RPMI7951 (cell line): ENCODE data around the gene COX8A. TPM values are rescaled to one million over a fixed set of nuclear protein-coding genes. Genes with fewer than 3 reads are reported as not detected.

ENCODE experiments used
- DNase-seq: peaks from one replicate; pipeline ENCODE4 v3.0.0-alpha.2; 2012; ENCODE audit warnings: low read depth
- total RNA-seq: library from RNA; depleted of rRNA; stranded (reverse); fragments of >200 nt; shearing (Covaris generic); gene quantifications from 2 replicates; pipeline ENCODE4 v1.2.3, GENCODE V29; 2014; rRNA removed

The COX8A gene
- total RNA-seq, 1 experiment from 2014 or later: 1,061 TPM

DNA sequence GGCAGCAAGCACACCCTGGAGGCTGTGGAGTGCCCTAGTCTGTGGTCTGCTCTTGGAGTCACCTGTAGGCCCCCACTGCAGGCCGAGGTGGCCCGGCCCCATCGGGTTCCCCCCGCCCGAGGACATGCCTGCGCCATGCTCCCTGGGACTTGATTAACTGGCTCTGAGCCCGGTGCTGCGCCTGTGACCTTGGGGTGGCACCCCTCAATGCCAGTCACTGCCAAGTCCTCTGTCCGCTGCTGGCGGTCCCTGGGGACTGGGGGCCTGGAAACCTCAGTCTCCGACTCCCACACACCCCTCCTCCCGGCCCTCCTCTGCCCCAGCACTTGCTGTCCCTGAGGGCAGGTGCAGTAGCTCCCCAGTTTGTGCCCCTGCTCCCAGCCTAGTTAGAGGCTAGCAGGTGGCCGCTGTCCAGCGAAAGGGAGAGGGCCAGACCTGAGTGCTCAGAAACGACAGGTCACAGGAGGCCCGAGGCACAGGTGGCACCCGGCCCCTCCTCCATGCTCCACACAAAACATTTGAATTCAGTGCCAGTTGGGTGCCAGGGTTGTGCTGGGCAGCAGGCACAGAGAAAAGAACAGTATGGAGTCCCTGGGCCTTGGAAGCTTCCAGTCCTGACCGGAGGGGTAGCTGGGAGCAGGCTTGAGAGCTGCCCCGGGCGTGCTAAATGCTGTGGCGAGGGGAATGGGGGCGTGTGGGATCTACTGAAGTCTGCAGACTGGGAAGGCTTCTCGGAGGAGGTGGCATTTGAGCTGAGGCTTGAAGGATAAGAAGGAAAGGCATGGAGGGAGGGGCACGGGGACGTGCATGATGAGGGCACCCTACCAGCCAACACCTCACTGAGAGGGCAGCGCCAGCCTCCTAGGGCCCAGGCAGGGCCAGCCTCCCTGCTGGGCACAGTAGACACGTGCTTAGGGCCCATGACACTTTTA, 45.0 kb downstream of the COX8A start:
- DNase-seq: no peak

DNA sequence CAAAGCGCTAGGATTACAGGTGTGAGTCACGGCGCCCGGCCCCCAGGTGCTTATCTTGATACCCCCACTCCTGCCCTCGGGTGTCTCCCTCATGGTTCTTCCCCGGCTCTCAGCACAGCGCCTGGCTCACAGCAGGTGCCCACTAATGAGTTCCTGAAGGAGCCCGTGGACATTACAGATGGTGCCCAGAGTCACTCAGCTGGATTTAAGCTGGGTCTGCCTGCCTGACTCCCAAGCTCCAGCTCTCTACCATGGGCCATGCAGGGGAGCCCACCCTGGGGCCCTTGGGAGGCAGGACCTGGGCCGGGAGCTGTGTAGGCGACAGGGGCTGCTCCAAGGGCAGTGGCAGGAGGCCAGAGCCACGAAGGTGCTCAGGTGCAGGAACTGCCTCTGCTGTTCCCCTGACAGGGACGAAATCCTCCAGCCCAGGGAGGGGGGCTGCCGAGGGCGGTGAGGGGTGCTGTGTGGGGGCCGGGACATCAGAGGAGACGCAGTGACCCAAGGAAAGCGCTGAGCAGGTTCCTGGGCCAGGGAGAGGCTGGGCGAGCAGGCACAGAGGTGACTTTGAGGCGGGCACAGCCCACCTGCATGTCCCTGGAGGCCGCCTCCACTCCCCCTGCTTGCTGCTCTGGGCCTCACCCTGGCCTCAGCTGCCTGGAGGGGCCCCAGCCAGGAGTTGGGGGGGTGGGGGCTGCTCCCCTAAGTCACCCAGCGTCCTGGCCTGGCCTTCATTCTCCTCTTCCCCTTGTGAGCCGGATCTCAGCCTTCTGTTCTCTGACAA, 46.7 kb downstream of the COX8A start:
- DNase-seq: no peak

DNA sequence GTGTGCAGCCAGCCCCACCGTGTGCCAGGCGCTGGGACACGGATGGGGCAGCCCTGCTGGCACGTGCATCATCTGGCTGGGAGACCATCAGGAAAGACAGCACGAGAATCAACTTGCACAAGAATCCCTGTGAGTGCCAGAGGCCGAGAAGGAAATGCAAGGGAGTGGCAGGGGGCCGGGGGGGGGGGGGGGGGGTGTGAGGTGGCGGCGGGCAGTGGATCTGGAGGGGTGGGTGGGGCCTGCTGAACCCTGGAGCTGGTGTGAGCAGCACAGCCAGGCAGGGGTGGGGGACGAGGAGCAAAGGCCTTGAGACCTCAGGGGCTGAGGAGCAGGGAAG, 47.3 kb downstream of the COX8A start:
- DNase-seq: no peak

DNA sequence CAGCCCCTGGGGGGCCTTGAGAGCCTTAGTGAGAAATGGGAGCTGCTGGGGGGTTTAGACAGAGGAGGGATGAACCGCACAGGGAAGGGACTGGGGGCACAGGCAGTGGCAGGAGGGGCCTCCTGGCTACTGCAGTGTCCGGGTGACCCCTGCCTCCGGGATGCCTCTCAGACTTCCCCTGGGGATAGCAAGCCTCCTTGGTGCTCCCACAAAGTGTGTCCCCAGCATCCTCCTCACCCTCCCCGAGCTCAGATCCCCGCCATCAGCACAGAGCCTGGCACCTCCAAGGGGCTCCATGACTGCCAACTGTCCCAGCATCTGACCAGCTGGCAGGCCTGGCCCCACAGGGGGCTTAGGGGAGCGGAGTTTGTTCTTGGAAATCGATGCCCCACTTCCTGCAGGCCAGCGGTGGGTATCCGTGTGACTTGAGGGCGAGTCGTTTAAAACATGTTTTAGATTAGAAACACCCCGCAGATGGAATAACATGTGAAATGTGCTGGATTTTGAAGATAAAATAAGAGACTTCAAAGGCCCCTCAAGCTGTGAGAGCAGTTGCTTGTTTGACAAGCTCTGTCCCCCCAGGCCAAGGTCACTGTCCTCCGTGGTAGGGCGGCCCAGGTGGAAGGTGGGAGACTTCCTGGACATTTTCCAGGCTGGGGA, 47.8 kb downstream of the COX8A start:
- DNase-seq: no peak

DNA sequence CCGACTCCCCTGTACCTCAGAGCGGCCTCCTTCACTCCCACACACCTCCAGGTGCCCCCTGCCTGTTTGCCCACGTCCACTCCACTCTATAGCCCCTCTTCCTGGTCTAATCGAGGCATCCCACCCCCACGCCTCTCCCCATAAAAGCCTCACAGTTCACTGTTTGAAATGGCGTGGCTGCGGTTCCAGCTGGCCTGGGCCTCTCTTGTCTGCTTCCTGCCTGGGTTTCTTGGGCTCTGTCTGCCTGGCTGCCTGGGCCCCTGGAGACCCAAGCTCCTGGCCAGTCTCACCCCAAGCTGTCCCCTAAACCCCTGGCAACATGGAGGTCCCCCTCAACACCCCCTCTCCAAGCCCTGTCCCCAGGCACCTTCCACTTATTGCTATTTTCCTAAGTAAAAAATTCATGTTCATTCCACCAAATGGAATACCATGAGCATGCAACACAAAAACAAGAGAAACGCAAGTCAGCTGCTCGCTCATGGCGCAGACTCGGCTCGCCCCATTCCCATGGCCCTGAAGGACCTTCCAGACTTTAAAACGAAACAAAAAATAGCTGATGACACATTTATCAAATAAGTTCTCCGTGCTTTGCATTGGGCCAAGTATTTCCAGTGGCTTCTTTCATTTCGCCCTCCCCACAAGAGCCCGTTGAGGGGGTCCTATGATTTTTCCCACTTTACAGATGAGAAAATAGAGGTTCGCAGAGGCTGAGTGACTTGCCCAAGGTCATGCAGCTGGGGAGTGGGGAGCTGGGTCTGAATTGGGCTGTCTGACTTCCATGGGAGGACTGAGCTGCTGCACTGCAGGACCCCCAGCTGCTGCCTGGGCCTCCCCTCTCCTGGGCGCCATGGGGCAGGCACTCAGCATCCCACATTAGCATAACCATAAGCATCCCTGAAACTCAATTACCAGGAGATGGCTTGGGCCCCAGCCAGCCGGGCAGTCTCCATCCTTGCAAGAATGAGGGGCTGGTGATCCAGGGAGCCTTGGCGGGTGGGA, 49.6 kb downstream of the COX8A start:
- no peak for DNase-seq

DNA sequence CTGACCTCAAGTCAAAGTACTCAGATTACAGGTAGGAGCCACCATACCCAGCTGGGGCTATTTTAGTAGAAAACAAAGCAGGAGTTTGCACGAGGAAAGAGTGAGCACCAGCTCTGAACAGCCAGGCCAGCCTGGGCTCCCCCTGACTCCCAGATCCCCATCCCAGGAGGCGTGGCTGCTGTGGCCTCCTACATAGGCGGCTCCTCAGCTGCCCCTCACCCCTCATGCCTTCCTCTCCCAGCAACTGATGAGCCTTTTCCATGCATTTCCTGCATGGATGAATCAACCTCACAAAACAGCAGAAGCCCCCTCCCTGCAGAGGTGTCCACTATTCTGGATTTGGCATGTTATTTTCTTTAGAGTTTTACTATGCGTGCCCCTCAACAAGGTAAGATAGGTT, 50.8 kb downstream of the COX8A start:
- DNase-seq: no peak

Other genes with a start within 250 kb of the COX8A start
- gene ZFTA, start 205.8 kb upstream of the COX8A start, total RNA-seq: 6.0 and 8.0 TPM in 2 replicates
- gene SPINDOC, start 161.2 kb upstream of the COX8A start, total RNA-seq: 12.1 and 16.3 TPM in 2 replicates
- gene MARK2, start 135.5 kb upstream of the COX8A start, total RNA-seq: 7.5 and 9.0 TPM in 2 replicates
- 0.96 and 2.1 TPM in 2 replicates for gene RCOR2, start 57.5 kb upstream of the COX8A start, total RNA-seq
- gene NAA40, start 35.6 kb upstream of the COX8A start, total RNA-seq: 10.8 TPM in 2 replicates
- 80.3 and 83.6 TPM in 2 replicates for gene OTUB1, start 11.8 kb downstream of the COX8A start, total RNA-seq
- gene FLRT1, start 61.3 kb downstream of the COX8A start, total RNA-seq: under 0.01 TPM in 2 replicates
- gene MACROD1, start 191.5 kb downstream of the COX8A start, total RNA-seq: 36.7 and 43.3 TPM in 2 replicates
- 306 and 321 TPM in 2 replicates for gene STIP1, start 211.6 kb downstream of the COX8A start, total RNA-seq
- gene FERMT3, start 232.1 kb downstream of the COX8A start, total RNA-seq: 25.9 and 29.1 TPM in 2 replicates